Endothelial cell of umbilical vein (primary cell): ENCODE data around the gene GABPB1. TPM values are rescaled to one million over a fixed set of nuclear protein-coding genes. Genes with fewer than 3 reads are reported as not detected.

Source experiments
- BruUV-seq: library from RNA; stranded (reverse); fragments of 400-500 nt; replicated peaks from 2 replicates; lab custom pipeline; 2021; lab: Mats Ljungman, UMichigan
- CTCF ChIA-PET: fragments of 300-600, 350-600 bp; sonication (Branson Sonifier 250); formaldehyde crosslinking; loops from one replicate; lab custom pipeline; 2021; ENCODE audit warnings: antibody characterized with exemption, inconsistent platforms; lab: Charles Lee
- POLR2A ChIA-PET: fragments of 300-600, 350-600 bp; sonication (Branson Sonifier 250); formaldehyde crosslinking; loops from one replicate; lab custom pipeline; 2021; ENCODE audit warnings: antibody characterized with exemption, inconsistent platforms; lab: Charles Lee
- DNase-seq: peaks from one replicate; pipeline ENCODE4 v3.0.0-alpha.2; 2011; ENCODE audit warnings: low read depth, low spot score
- FAIRE-seq: peaks from 2 replicates; lab custom pipeline; 2011; peaks lifted over from hg19 to GRCh38; lab: Jason Lieb, UNC
- H2AFZ ChIP-seq: 2 replicates; pipeline ENCODE4 v1.6.0; 2012; ENCODE audit warnings: low read depth, low read length, control low read depth, inconsistent platforms
- H3K27ac ChIP-seq: 2 replicates; pipeline ENCODE4 v1.5.1; 2011; ENCODE audit warnings: low read depth, mild to moderate bottlenecking, control low read depth, low read length, moderate library complexity; ENCODE audit not compliant: insufficient read depth
- H3K27me3 ChIP-seq, 2 experiments: 2 replicates each; pipeline versions ENCODE4 v1.6.0 to v1.6.1; 2011; ENCODE audit warnings: low read length in 2 of 2, mixed read lengths in 1 of 2; ENCODE audit not compliant: control insufficient read depth in 2 of 2, insufficient read depth in 2 of 2
- H3K36me3 ChIP-seq, 2 experiments: 2 replicates in 1 of 2; 3 replicates in 1 of 2; pipeline ENCODE4 v1.5.1; 2011; ENCODE audit warnings: low read length in 2 of 2, mild to moderate bottlenecking in 1 of 2, moderate library complexity in 1 of 2; ENCODE audit not compliant: control insufficient read depth in 2 of 2, insufficient read depth in 2 of 2; ENCODE audit errors: extremely low read depth in 1 of 2
- H3K4me1 ChIP-seq: 3 replicates; pipeline ENCODE4 v1.5.1; 2011; ENCODE audit warnings: mild to moderate bottlenecking, low read length; ENCODE audit not compliant: control insufficient read depth, insufficient read depth; ENCODE audit errors: extremely low read depth
- H3K4me2 ChIP-seq: 2 replicates; pipeline ENCODE4 v1.6.1; 2011; ENCODE audit warnings: low read length, control low read depth, mixed read lengths; ENCODE audit not compliant: insufficient read depth
- H3K4me3 ChIP-seq, 3 experiments: fragments of 200-600 bp in 1 of 3; sonication (generic), shearing (Covaris generic) in 1 of 3; replicated peaks in 1 of 3; 2 replicates each; pipeline ENCODE4 v1.5.1; 2011 to 2016; ENCODE audit warnings: control low read depth in 3 of 3, low read length in 3 of 3, mild to moderate bottlenecking in 2 of 3, inconsistent platforms in 1 of 3, low read depth in 1 of 3, moderate library complexity in 1 of 3; ENCODE audit not compliant: insufficient read depth in 1 of 3
- H3K79me2 ChIP-seq: 2 replicates; pipeline ENCODE4 v1.6.0; 2012; ENCODE audit warnings: low read length, inconsistent platforms; ENCODE audit not compliant: control insufficient read depth, insufficient read depth
- H3K9ac ChIP-seq: replicated peaks from 2 replicates; pipeline ENCODE3; 2011; ENCODE audit warnings: low read length, control low read depth; ENCODE audit not compliant: insufficient read depth; ENCODE audit errors: extremely low read depth
- H3K9me1 ChIP-seq: replicated peaks from 3 replicates; pipeline ENCODE4 v1.6.0; 2011; ENCODE audit warnings: mild to moderate bottlenecking, low read length; ENCODE audit not compliant: control insufficient read depth, insufficient read depth; ENCODE audit errors: extremely low read depth
- H3K9me3 ChIP-seq: replicated peaks from 2 replicates; pipeline ENCODE4 v1.5.1; 2012; ENCODE audit warnings: low read length, inconsistent platforms; ENCODE audit not compliant: control insufficient read depth, insufficient read depth
- H4K20me1 ChIP-seq: replicated peaks from 2 replicates; pipeline ENCODE3; 2011; ENCODE audit warnings: mild to moderate bottlenecking, low read length; ENCODE audit not compliant: control insufficient read depth, insufficient read depth; ENCODE audit errors: extremely low read depth
- EZH2 ChIP-seq: IDR thresholded peaks from 2 replicates; pipeline ENCODE4 v1.6.1; 2012; ENCODE audit warnings: borderline replicate concordance, low read depth, mild to moderate bottlenecking, moderate library complexity, low read length, inconsistent platforms; ENCODE audit not compliant: severe bottlenecking
- FOS ChIP-seq: IDR thresholded peaks from 2 replicates; pipeline ENCODE4 v1.6.1; 2011; ENCODE audit warnings: mild to moderate bottlenecking, low read length, moderate library complexity, borderline replicate concordance; ENCODE audit not compliant: insufficient read depth
- GATA2 ChIP-seq: IDR thresholded peaks from 2 replicates; pipeline ENCODE4 v1.7.0; 2011; ENCODE audit warnings: low read depth, mild to moderate bottlenecking, moderate library complexity, mixed read lengths, low read length; ENCODE audit not compliant: insufficient read length, insufficient read depth
- JUN ChIP-seq: IDR thresholded peaks from 2 replicates; pipeline ENCODE4 v1.6.1; 2011; ENCODE audit warnings: borderline replicate concordance, low read depth; ENCODE audit not compliant: insufficient read length, insufficient read depth
- POLR2A ChIP-seq: IDR thresholded peaks from 2 replicates; pipeline ENCODE4 v1.6.1; 2012; ENCODE audit warnings: low read depth, mild to moderate bottlenecking, control low read depth, low read length
- POLR2AphosphoS5 ChIP-seq: IDR thresholded peaks from 2 replicates; pipeline ENCODE4 v1.6.1; 2012; ENCODE audit warnings: low read depth, mild to moderate bottlenecking, control low read depth, low read length, moderate library complexity; ENCODE audit not compliant: insufficient read depth
- dilution Hi-C: fragments of 300-500 bp; cut with MboI; formaldehyde crosslinking; loops from one replicate; pipeline ENCODE4 v1.15.0; 2019; ENCODE audit warnings: low sequenced_read_pairs; ENCODE audit not compliant: extremely low pct_ligation_motif_present
- intact Hi-C: fragments of 100-400 bp; cut with micrococcal nuclease; formaldehyde crosslinking; loops from one replicate; pipeline ENCODE4 v1.10.0; 2022
- polyA plus RNA-seq, 4 experiments: library from polyadenylated mRNA; depleted of rRNA in 3 of 4; stranded (reverse) in 3 of 4; unstranded in 1 of 4; fragments of >200 nt; gene quantifications; 2 replicates each; pipeline versions ENCODE4 v1.2.1 to v1.2.3, GENCODE V29; 2011 to 2012; ENCODE audit warnings: missing spikeins in 1 of 4
- total RNA-seq: library from RNA; stranded (reverse); gene quantifications from 2 replicates; pipeline ENCODE4 v1.2.3, GENCODE V29; 2021
- TF ChIP-seq, protein P1 (sequence below): IDR thresholded peaks from 2 replicates; pipeline ENCODE4 v1.6.1; 2011; ENCODE audit not compliant: insufficient read depth, insufficient read length
- TF ChIP-seq, protein P2 (sequence below), 2 donors: IDR thresholded peaks; 1 replicate in 1 of 2; 2 replicates in 1 of 2; pipeline ENCODE4 v1.5.1; 2011; ENCODE audit warnings: low read length in 2 of 2, mild to moderate bottlenecking in 2 of 2, moderate library complexity in 2 of 2, control low read depth in 1 of 2, inconsistent platforms in 1 of 2, low read depth in 1 of 2; ENCODE audit not compliant: insufficient read depth in 1 of 2; ENCODE audit errors: extremely low read depth in 1 of 2

The GABPB1 gene
- total and polyA plus RNA-seq, 2 donors (not counting 3 experiments of a cell fraction or from before 2014, with no cell fraction given), result 42.3 to 59.7 TPM

DNA sequence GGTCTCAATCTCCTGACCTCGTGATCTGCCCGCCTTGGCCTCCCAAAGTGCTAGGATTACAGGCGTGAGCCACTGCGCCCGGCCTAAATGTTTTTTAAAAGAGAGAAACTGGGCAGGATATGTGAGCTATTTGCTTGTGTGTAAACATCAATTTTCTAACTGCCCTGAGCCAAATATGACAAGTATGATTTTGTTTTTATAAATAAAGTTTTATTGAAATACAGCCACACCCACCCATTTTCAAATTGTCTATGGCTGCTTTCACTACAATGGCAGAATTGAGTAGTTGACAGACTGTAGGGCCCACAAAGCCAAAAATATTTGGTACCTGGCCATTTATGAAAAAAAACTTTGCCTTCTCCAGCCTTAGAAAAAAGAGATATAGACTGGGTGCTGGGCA, 73.6 kb downstream of the GABPB1 start:
- H3K4me3 ChIP-seq, result no peak overlapping the region
- intact Hi-C loops (no loop called here), dilution Hi-C loops (no loop called here)
- DNase-seq (no peak), FAIRE-seq (no peak)
- ChIA-PET CTCF (interaction anchor here (1.2 kb wide), 1 partner anchor 36 kb away, joined by 4 read pairs; no protein-coding TSS in a partner anchor), POLR2A (no interaction called here)
- peaks cover 0 to 7% of the 10 kb centered on the region in 2 experiments for H3K36me3 ChIP-seq
- no peaks in the 10 kb centered on the region for H3K9me3 ChIP-seq
- TF ChIP-seq POLR2A, result no peak
- no peak for TF ChIP-seq GATA2
- TF ChIP-seq FOS, result no peak
- TF ChIP-seq POLR2AphosphoS5, result no peak
- TF ChIP-seq JUN, result no peak
- TF ChIP-seq, protein P1, sequence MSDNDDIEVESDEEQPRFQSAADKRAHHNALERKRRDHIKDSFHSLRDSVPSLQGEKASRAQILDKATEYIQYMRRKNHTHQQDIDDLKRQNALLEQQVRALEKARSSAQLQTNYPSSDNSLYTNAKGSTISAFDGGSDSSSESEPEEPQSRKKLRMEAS, result no peak
- no peaks in the 10 kb centered on the region for H3K79me2 ChIP-seq
- no peak overlapping the region for H3K4me2 ChIP-seq
- H4K20me1 ChIP-seq, result no peaks in the 10 kb centered on the region
- no peaks in the 10 kb centered on the region for H3K9me1 ChIP-seq
- H3K27ac ChIP-seq, result no peak overlapping the region
- H3K9ac ChIP-seq, result no peak overlapping the region
- H3K4me1 ChIP-seq, result no peaks in the 10 kb centered on the region
- H2AFZ ChIP-seq, result no peak overlapping the region
- no peaks in the 10 kb centered on the region for H3K27me3 ChIP-seq
- no TSS peak for BruUV-seq

DNA sequence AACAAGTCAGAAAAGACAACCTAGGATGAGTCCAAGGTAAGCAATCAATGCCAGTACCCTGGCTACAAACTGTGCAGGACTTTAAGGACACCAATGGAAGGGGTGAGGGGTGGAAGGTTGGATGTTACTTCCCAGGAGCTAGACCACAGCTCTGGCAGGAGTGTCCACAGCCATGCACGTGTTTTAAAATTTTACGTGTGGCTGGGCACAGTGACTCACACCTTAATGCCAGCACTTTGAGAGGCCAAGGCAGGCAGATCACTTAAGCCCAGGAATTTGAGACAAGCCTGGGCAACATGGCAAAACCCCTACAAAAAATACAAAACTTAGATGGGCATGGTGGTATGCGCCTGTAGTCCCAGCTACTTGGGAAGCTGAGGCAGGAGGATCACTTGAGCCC, 74.7 kb downstream of the GABPB1 start:
- ChIA-PET POLR2A (no interaction called here), CTCF (interaction anchor here (2.6 kb wide), 1 partner anchor 36 kb away, joined by 8 read pairs; no protein-coding TSS in a partner anchor)
- H3K27ac ChIP-seq, result no peak overlapping the region
- dilution Hi-C loops (no loop called here), intact Hi-C loops (no loop called here)
- H3K79me2 ChIP-seq, result no peaks in the 10 kb centered on the region
- no peaks in the 10 kb centered on the region for H3K27me3 ChIP-seq
- peaks cover 0 to 4% of the 10 kb centered on the region in 2 experiments for H3K36me3 ChIP-seq
- no peak overlapping the region for H3K9ac ChIP-seq
- DNase-seq (no peak), FAIRE-seq (no peak)
- TF ChIP-seq EZH2, result no peak
- TF ChIP-seq, protein P2, sequence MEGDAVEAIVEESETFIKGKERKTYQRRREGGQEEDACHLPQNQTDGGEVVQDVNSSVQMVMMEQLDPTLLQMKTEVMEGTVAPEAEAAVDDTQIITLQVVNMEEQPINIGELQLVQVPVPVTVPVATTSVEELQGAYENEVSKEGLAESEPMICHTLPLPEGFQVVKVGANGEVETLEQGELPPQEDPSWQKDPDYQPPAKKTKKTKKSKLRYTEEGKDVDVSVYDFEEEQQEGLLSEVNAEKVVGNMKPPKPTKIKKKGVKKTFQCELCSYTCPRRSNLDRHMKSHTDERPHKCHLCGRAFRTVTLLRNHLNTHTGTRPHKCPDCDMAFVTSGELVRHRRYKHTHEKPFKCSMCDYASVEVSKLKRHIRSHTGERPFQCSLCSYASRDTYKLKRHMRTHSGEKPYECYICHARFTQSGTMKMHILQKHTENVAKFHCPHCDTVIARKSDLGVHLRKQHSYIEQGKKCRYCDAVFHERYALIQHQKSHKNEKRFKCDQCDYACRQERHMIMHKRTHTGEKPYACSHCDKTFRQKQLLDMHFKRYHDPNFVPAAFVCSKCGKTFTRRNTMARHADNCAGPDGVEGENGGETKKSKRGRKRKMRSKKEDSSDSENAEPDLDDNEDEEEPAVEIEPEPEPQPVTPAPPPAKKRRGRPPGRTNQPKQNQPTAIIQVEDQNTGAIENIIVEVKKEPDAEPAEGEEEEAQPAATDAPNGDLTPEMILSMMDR (IDR thresholded peaks at IDR 0.05; ENCODE audit: extremely low read depth in 1 of 2, insufficient read depth in 1 of 2, low read depth in 1 of 2, low read length in 2 of 2), result no peak
- TF ChIP-seq, protein P1, result no peak
- no peak overlapping the region for H3K4me3 ChIP-seq
- H3K4me1 ChIP-seq, result no peaks in the 10 kb centered on the region
- no peaks in the 10 kb centered on the region for H3K9me3 ChIP-seq
- H3K9me1 ChIP-seq, result no peaks in the 10 kb centered on the region
- no peaks in the 10 kb centered on the region for H4K20me1 ChIP-seq
- no peak overlapping the region for H3K4me2 ChIP-seq
- no TSS peak for BruUV-seq
- H2AFZ ChIP-seq, result no peak overlapping the region
